ENCODE measurements around the gene CAPN15.

CAPN15 gene

DNA sequence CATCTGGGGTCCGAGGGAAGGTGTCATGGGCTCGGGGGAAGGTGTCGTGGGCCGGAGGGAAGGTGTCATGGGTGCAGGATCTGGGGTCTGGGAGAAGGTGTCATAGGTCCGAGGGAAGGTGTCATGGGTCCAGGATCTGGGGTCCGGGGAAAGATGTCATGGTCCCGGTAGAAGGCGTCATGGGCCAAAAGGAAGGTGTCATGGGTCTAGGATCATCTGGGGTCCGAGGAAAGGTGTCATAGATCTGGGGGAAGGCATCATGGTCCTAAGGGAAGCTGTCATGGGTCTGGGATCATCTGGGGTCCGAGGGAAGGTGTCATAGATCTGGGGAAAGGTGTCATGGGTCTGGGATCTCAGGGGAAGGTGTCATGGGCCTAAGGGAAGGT is 63.3 kb downstream of the CAPN15 start:
- TF ChIP-seq, protein P1, sequence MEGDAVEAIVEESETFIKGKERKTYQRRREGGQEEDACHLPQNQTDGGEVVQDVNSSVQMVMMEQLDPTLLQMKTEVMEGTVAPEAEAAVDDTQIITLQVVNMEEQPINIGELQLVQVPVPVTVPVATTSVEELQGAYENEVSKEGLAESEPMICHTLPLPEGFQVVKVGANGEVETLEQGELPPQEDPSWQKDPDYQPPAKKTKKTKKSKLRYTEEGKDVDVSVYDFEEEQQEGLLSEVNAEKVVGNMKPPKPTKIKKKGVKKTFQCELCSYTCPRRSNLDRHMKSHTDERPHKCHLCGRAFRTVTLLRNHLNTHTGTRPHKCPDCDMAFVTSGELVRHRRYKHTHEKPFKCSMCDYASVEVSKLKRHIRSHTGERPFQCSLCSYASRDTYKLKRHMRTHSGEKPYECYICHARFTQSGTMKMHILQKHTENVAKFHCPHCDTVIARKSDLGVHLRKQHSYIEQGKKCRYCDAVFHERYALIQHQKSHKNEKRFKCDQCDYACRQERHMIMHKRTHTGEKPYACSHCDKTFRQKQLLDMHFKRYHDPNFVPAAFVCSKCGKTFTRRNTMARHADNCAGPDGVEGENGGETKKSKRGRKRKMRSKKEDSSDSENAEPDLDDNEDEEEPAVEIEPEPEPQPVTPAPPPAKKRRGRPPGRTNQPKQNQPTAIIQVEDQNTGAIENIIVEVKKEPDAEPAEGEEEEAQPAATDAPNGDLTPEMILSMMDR (IDR thresholded peaks at IDR 0.05; ENCODE audit: low read depth, low read length), result no peak
- H3K4me3 ChIP-seq (ENCODE audit: low read depth, low read length), result peak overlapping the region; percentile 87

DNA sequence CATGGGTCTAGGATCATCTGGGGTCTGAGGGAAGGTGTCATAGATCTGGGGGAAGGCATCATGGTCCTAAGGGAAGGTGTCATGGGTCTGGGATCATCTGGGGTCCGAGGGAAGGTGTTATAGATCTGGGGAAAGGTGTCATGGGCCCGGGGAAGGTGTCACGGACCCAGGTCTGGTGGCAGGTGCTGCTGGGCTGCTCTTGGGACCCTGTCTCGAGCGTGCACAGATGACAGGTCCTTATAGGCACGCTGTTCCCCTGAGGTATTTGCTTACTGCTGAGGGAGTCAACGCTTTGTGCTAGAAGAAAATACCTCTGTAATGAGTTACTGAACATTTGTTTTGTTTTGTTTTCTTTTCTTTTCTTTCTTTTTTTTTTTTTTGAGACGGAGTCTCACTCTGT is 63.7 kb downstream of the CAPN15 start:
- TF ChIP-seq, protein P1 (IDR thresholded peaks at IDR 0.05; ENCODE audit: low read depth, low read length), result no peak

DNA sequence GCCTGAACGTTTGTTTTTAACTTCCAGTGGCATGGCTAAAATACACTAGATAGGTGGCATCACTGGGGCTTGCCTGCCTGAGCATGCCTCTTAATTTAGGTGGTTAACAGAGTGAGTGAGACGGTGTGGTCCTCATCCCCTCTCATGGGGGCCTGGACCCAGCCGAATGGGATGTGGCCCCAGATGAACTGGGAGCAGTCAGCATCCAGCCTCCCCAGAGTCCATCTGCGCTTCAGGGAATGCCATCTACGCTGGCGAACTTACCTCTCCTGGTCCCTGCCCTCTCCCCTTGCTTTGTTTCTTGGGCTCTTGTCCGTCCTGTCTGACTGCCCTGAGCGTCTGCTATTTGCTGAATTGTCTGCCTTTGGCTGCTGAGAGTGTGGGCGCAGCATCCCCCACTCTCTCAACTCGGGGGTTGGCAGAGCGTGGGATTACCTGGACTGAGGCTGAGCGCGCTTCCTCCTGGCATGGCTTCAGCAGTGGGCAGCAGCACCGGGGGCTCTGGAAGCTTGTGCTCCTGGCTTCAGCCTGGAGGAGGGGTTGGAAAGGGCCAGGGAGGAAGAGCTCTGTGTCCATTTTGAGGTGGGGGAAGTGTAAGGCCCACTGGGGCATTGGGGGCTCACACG is 64.5 kb downstream of the CAPN15 start:
- no peak overlapping the region for H3K4me3 ChIP-seq (ENCODE audit: low read depth, low read length)
- TF ChIP-seq, protein P1 (IDR thresholded peaks at IDR 0.05; ENCODE audit: low read depth, low read length), result no peak

More for the DNA sequence above, 63.7 kb downstream of the CAPN15 start:
- H3K4me3 ChIP-seq (ENCODE audit: low read depth, low read length), result peak overlapping the region; percentile 87

DNA sequence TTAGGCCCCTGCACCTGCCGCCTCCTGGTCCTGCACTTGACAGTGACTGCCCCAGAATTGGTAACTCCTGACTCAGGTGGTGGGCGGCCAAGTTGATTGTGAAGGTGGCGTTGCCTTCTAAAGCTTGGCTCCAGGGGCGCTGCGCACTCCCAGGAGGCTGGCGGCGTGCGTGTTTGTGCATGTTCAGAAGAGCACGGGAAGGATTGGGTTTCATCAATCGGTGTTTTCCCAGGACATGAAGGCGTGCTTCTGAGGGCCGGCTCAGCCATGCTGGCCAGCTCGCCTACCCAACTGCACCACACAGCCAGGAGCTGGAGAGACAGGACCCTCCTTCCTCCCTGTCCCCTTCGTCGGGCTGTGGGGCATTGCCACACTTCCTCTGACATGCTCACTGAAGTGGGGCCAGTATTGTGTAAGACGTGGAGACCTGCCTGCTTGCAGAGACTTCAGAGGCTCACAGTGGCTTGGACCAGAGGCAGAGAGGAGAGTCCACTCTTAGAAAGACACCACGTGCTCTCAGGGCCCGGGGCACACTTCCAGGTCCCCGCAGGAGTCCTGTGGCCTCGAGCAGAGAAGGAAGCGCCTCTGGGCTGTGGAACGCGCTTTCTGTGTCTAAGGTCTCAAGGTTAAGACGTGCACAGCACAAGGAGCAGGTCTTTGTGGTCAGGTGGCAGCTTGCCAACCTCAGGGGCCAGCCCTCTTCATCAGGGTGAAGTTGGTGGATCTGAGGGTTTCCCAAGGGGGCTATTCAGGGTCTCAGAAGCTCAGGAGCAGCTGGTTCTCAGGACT is 65.2 kb downstream of the CAPN15 start:
- no peak overlapping the region for H3K4me3 ChIP-seq (ENCODE audit: low read depth, low read length)
- TF ChIP-seq, protein P1 (IDR thresholded peaks at IDR 0.05; ENCODE audit: low read depth, low read length), result no peak

DNA sequence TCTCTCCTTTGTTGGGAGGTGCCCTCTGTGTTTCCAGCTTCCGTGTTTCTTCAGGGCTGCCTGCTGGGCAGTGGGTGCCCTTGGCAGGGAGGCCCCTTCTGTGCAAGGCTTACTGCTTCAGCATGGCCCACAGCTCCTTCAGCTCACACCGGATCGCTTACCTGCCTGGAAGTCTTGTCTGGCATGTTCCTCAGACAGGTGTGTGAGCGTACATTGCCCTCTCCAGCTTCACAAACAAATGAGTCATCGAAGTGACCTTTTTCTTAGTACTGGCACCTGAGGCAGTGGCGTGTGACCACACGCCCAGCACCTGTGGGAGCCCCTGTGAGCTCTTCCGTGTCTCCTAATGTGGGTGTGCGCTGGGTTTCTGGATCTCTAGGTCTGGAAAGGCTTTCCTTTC is 65.9 kb downstream of the CAPN15 start:
- no peak overlapping the region for H3K4me3 ChIP-seq (ENCODE audit: low read depth, low read length)

DNA sequence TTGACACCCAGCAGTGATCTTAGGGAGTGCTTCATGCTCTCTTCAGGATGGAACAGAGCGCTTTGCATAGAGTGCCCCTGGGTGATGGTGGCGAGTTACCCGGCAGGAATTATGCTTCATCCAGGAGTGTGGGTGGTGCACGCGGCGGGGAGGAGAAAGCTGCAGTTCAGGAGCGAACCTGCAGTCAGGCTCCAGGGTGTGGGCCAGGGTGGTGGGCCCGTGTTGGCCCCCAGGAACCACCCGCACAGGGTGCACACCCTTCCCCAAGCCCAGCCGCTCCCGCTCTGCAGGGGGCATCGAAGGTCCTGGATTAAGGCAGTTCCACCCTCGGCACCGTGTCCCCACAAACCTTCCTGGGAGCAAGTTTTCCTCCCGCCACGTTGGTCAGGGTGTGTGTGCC is 66.3 kb downstream of the CAPN15 start:
- H3K4me3 ChIP-seq (ENCODE audit: low read depth, low read length), result no peak overlapping the region
- TF ChIP-seq, protein P1 (IDR thresholded peaks at IDR 0.05; ENCODE audit: low read depth, low read length), result no peak

More for the DNA sequence above, 65.9 kb downstream of the CAPN15 start:
- TF ChIP-seq, protein P1 (IDR thresholded peaks at IDR 0.05; ENCODE audit: low read depth, low read length), result no peak

DNA sequence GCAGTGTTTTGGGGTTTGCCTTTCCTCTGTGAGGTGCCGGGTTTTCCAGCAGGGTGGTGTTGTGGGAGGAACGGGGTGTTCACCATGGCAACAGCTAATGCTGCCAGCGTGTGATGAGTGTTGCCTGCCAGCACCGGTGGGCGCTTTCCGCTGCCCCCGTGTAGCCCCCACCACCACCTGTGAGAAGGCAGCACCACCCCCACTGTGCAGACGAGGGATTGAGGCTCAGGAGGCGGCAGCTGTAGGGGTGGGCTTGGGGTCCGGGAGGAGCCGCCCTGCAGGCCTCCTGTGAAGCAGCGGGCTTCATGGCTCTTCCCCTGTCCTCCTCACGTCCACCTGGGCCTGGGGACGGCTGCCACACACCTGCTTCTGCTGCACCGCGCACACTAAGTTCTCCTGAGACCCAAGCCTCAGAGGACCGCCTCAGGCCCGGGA is 67.6 kb downstream of the CAPN15 start:
- no peak overlapping the region for H3K4me3 ChIP-seq (ENCODE audit: low read depth, low read length)
- TF ChIP-seq, protein P1 (IDR thresholded peaks at IDR 0.05; ENCODE audit: low read depth, low read length), result no peak
